ENCODE measurements around the gene GPR22.

Gene GPR22

GRCh38 chr7:107469929-107470328, at the start of gene GPR22:
Gene GPR22 (plus strand): TSS chr7:107470057. CDS start chr7:107474061, 4,004 bp downstream.
- no peak for DNase-seq

DNA sequence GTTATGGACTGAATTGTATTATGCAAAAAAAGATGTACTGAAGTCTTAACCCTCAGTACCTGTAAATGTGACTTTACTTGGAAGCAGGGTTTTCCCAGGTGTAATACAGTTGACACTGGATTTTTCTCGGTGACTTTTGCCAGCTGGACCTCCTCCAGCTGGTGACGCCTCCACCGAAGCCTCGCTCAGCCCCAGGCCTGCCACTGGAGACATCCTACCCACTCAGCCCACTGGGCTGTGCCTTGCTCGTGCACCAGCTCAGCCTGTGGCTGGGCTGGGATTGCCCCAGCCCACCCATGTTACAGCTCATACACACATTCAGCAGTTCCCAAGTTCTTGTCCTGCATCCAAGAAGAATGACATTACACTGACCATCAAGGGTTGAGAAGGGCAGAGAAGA, 42.4 kb upstream of the GPR22 start:
- no peak for DNase-seq

DNA sequence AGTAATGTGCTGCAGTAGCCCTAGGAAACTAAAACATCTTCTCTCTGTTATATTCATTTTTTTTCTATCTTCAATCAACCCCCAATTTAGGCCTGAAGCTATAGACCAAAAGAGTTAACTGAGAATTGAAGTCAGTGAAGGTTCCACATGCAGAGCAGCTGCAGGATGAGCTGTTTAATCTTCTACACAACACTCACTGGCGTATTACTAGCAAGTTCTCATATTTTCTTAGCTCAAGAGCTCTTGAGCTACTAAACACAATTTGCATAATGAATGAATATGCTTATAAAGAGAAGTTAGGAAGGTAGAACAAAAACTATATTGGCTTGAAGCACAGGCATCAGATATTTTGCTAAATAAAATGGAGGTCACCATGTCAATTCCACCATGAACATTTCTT, 41.2 kb upstream of the GPR22 start:
- DNase-seq, result no peak

DNA sequence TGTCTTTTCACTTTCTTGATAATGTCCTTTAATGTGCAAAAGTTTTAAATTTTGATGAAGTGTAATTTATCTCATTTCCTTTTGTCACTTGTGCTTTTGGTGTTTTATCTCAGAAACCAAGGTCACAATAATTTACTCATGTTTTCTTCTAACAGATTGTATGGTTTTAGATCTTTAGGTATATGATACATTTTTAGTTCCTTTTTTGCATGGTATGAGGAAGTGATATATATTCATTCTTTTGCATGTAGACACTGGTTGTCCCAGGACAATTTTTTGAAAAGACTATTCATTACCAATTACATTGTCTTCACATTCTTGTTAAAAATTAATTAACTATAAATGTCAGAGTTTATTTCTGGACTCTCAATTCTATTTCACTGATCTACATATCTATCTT, 39.8 kb upstream of the GPR22 start:
- DNase-seq, result no peak

DNA sequence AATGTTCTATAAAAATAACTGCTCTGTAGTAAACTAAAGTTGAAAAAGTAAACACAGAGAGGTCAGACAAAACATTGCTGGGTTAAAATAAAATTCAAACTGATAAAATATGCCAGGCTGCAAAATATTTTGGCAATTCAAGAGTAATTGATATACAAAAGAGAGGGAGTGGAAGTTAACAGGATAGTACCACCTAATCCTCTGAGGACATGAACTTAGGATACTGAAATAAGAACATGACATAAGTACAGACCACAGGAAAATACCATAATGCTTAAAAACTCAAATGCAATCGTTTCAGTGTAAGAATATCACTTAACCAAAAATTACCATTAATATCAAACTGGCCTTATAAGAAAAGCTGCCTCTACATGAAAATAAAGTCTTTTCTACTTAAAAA, 37.6 kb upstream of the GPR22 start:
- DNase-seq, result no peak

- no peak for DNase-seq
Measured at GRCh38 chr7:107435749-107436148, 34.1 kb upstream of the GPR22 start.

GRCh38 chr7:107439025-107439424, 30.8 kb upstream of the GPR22 start:
- DNase-seq, result no peak

DNA sequence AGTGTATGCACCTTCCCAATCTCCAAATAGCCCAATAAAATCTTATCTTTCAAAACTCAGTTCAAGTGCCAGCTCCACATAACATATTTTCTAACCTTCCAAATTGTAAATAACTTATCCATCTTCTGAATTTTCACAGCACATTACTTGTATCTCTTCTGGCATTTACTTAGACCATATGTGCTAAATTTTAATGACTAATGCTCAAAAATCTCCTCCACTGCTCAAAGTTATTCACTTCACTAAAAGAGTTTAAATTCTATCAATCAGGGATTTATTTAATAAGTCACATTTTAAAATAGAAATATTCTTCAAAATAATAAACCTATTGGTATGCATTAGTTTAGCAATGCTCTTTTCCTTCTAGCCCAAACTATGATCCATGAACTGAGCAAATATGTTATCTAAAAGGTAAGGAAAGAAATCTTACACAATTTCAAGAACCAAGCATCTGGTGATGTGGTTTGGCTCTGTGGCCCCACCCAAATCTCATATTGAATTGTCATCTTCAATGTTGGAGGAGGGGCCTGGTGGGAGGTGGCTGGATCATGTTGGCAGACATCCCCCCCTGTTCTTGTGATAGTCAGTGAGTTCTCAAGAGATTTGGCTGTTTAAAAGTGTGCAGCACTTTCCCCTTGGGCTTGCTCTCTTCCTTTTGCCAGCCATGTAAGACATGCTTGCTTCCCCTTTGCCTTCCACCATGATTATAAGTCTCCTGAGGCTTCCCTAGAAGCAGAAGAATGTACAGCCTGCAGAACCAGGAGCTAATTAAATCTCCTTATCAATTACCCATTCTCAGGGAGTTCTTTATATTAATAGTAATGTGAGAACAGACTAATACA, 28.1 kb upstream of the GPR22 start:
- DNase-seq, result no peak

GRCh38 chr7:107442678-107443077, 27.2 kb upstream of the GPR22 start:
- DNase-seq, result no peak

GRCh38 chr7:107446531-107446930, 23.3 kb upstream of the GPR22 start:
- DNase-seq, result no peak

GRCh38 chr7:107446988-107447387, 22.9 kb upstream of the GPR22 start:
- no peak for DNase-seq

GRCh38 chr7:107450970-107451369, 18.9 kb upstream of the GPR22 start:
- no peak for DNase-seq

DNA sequence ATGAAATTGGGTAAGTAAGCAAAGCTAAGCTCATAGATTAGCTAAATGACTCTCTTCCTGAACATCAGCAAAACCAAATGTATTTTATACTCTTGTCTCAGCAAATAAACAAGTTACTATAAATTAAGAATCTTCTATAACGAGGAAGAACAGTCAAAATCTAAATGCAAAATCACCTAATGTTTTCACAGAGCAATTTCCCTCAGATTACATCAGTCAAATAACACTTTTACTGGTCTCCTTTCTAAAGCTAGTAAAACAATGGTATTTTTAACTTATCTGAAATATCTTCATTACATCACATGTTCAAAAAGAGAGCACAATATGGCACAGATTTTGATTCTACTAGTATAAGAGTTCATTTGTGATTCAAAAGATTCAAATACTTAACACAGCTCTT, 16.5 kb upstream of the GPR22 start:
- DNase-seq, result no peak

DNA sequence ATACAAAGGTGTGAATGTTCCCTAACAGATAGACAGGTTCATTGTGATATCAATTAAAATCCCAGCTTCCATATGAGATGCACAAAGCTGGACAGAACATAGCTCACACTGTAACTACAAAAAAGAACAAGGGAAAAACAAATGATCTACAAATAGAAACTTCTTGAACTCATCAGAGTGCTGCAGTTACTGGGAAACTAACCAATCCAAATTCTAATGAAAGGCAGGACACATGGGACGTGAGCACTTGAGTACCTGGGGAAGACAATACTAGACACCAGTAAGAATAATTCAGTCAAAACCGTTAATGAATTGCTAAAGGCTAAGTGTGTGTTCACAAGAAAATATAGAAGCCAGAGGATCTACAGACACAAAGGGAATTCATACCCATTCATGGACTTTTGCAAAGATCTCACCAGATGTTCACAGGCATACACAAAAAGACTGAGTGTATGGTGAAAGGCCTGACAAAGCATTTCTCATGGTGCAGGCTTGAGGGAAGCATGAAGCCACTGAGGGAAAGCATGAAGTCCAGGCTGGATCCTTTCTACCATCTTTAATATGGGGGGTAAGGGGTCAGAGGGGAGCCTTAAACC, 7.8 kb upstream of the GPR22 start:
- DNase-seq, result no peak

- peak; percentile 7 to 63 for DNase-seq
Measured at GRCh38 chr7:107463139-107464078, 6.4 kb upstream of the GPR22 start.

DNA sequence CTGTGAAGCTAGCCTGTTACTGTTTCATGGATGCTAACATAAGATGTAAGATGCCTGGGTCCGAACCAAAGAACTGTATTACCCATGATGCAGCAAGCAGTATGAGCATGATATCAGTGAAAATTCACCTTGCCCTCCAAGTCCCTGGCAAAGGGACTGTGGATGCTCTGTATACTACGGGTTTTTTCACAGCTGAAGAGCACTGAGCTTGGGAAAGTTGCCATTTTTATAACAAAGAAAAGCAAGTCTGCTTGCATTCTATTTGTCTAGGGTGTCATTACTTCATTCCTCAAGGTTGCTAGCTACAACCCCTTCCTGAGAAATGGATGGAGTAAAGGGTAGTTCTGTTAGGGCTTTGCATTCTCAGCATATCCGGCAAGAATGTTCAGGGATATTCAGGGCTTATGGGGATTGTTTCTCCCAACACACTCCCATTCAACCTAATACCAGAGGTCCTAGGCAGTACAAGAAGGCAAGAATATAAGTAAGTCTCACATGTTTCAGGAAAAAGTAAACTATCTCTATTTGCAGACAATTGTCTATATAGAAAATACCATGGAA, 5.1 kb upstream of the GPR22 start:
- no peak for DNase-seq

- DNase-seq, result no peak
Measured at GRCh38 chr7:107467972-107468371, 1.9 kb upstream of the GPR22 start.

GRCh38 chr7:107468824-107469223, 1.0 kb upstream of the GPR22 start:
- DNase-seq, result no peak

DNA sequence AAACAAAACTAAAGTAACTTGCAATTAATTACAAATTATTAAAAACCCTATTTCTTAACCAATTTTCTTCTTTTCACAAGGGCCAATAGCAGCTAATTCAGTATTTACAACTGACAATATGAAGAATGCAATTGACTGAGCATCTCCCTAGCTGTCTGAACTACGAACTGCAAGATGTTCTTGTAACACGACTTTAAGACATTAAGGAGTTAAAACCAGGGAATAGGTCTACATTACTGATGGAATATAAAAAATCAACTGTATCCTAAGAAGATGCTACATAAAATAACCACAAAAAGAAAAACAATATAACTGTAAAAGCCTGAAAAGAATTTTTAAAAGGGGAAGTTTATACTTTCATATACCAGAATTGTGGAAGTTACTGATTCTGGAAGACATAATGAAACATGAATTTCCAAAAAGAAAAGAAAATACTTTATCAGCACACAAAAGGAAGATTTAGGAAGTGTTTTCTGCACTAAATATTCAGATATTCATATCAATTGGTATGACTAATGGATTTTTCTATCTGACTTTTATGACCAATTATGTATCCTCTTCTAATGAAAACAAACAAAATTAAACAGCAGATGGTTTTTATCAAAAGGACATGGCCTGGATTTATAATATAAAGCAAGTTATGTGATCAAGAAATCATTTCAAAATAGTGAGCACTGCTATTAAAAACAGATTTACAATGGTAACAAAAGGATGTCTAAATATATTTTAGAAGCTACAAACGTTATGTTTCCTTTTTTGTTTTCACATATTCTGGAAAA, 1.6 kb downstream of the GPR22 start:
- DNase-seq, result no peak

DNA sequence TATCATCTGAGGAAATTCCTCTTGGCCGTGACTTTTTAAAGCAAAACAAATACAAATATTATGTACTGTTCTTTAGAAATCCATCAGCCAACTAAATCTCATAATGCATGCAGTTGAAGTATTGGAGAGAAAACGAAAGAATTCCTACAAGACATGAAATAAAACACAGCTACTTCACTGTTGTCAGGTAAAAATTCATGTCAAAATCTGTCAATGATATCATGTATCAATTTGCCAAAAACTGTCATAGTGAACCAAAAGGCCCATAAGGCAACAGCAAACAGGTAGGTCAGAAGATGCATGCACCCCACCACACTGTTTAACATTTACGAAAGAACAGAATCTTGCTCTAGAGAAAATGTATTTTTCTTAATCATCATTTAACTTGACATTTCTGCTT, 2.3 kb downstream of the GPR22 start:
- no peak for DNase-seq

- no peak for DNase-seq
Measured at GRCh38 chr7:107474104-107474521, 4.3 kb downstream of the GPR22 start.

GRCh38 chr7:107479303-107479702, 9.4 kb downstream of the GPR22 start:
- no peak for DNase-seq
